Right lobe of liver (tissue), 4 donors: ENCODE measurements around the gene ARL5B.

ENCODE experiments used
- POLR2A ChIP-seq: fragments of 450-650 bp; IDR thresholded peaks from one replicate; pipeline ENCODE4 v1.6.1; 2017; ENCODE audit warnings: antibody characterized with exemption, mild to moderate bottlenecking
- TF ChIP-seq, protein P1 (sequence below), 4 donors: fragments of 200-600 bp in 3 of 4; fragments of 450-650 bp in 1 of 4; IDR thresholded peaks; one replicate each; pipeline versions ENCODE4 v1.5.1 to v1.8.0; 2016 to 2022; ENCODE audit warnings: antibody characterized with exemption in 4 of 4, mild to moderate bottlenecking in 2 of 4
- donor health status: DM: no; HTN: no; CAD: no.
- donor health status: DM: no; HTN: no; CAD: no.
- donor health status: DM: no; HTN: yes; CAD: no.

GRCh38 chr10:18710201-18710653 is 51.0 kb downstream of the ARL5B start:
- TF ChIP-seq, protein P1, sequence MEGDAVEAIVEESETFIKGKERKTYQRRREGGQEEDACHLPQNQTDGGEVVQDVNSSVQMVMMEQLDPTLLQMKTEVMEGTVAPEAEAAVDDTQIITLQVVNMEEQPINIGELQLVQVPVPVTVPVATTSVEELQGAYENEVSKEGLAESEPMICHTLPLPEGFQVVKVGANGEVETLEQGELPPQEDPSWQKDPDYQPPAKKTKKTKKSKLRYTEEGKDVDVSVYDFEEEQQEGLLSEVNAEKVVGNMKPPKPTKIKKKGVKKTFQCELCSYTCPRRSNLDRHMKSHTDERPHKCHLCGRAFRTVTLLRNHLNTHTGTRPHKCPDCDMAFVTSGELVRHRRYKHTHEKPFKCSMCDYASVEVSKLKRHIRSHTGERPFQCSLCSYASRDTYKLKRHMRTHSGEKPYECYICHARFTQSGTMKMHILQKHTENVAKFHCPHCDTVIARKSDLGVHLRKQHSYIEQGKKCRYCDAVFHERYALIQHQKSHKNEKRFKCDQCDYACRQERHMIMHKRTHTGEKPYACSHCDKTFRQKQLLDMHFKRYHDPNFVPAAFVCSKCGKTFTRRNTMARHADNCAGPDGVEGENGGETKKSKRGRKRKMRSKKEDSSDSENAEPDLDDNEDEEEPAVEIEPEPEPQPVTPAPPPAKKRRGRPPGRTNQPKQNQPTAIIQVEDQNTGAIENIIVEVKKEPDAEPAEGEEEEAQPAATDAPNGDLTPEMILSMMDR (IDR thresholded peaks at IDR 0.05): no peak
- no peak for TF ChIP-seq POLR2A
